T-cell (primary cell): Measurements from ENCODE around the gene GJA4. TPM values are rescaled to one million over a fixed set of nuclear protein-coding genes. Genes with fewer than 3 reads are reported as not detected.

Experiments
- ATAC-seq, 4 experiments: fragments of 200-7000 bp in 3 of 4; fragments of 150-1000 bp in 1 of 4; cut with Tn5 transposase; replicated peaks in 1 of 4; 1 replicate in 3 of 4; 2 replicates in 1 of 4; pipeline ENCODE4 v1.10.0; 2021; ENCODE audit warnings: moderate library complexity in 3 of 4, mild to moderate bottlenecking in 2 of 4, moderate number of reproducible peaks in 1 of 4
- CTCF ChIA-PET, 2 donors: fragments of 300-600 bp; sonication (Branson Sonifier 250); formaldehyde crosslinking; loops; one replicate each; lab custom pipeline; 2022; ENCODE audit warnings: antibody characterized with exemption in 2 of 2; lab: Charles Lee
- POLR2A ChIA-PET, 2 donors: fragments of 300-600 bp; sonication (Branson Sonifier 250); formaldehyde crosslinking; loops; one replicate each; lab custom pipeline; 2022; ENCODE audit warnings: antibody characterized with exemption in 2 of 2; lab: Charles Lee
- DNase-seq, 35 experiments: peaks; one replicate each; pipeline versions ENCODE4 v3.0.0 to v3.0.0-alpha.2; 2013 to 2023
- H3K27ac ChIP-seq: one replicate; pipeline ENCODE4 v1.5.1; 2013; ENCODE audit warnings: low read length
- H3K27me3 ChIP-seq, 2 experiments: replicated peaks in 1 of 2; 1 replicate in 1 of 2; 2 replicates in 1 of 2; pipeline versions ENCODE4 v1.6.1 to v1.7.0; 2013; ENCODE audit warnings: low read length in 1 of 2, mixed read lengths in 1 of 2; ENCODE audit not compliant: control insufficient read depth in 2 of 2, insufficient read depth in 2 of 2; ENCODE audit errors: extremely low read depth in 1 of 2
- H3K36me3 ChIP-seq, 2 donors: 1 replicate in 1 of 2; 2 replicates in 1 of 2; pipeline versions ENCODE4 v1.6.1 to v1.7.0; 2013; ENCODE audit warnings: low read length in 1 of 2; ENCODE audit not compliant: control insufficient read depth in 2 of 2, insufficient read depth in 1 of 2; ENCODE audit errors: extremely low read depth in 1 of 2
- H3K4me1 ChIP-seq, 2 experiments: 1 replicate in 1 of 2; 2 replicates in 1 of 2; pipeline versions ENCODE4 v1.6.1 to v1.7.0; 2013; ENCODE audit warnings: low read length in 2 of 2, mixed read lengths in 1 of 2; ENCODE audit not compliant: insufficient read depth in 2 of 2, control insufficient read depth in 1 of 2; ENCODE audit errors: extremely low read depth in 1 of 2
- H3K4me3 ChIP-seq, 2 donors: 1 replicate in 1 of 2; 2 replicates in 1 of 2; pipeline versions ENCODE4 v1.5.1 to v1.7.0; 2013; ENCODE audit warnings: mild to moderate bottlenecking in 2 of 2, low read length in 1 of 2, moderate library complexity in 1 of 2; ENCODE audit not compliant: control insufficient read depth in 1 of 2; ENCODE audit errors: extremely low read depth in 1 of 2
- H3K9me3 ChIP-seq: 2 replicates; pipeline ENCODE4 v1.7.0; 2013
- H3K27ac Mint-ChIP-seq, 2 donors: one replicate each; pipeline ENCODE4 v1.8.0; 2020 to 2021; ENCODE audit warnings: mild to moderate bottlenecking in 2 of 2, mixed read lengths in 2 of 2
- H3K27me3 Mint-ChIP-seq, 2 donors: one replicate each; pipeline ENCODE4 v1.8.0; 2021 to 2022; ENCODE audit warnings: mixed read lengths in 2 of 2
- H3K36me3 Mint-ChIP-seq: one replicate; pipeline ENCODE4 v1.8.0; 2021; ENCODE audit warnings: mixed read lengths
- H3K4me1 Mint-ChIP-seq, 3 donors: one replicate each; pipeline ENCODE4 v1.8.0; 2020 to 2022; ENCODE audit warnings: mixed read lengths in 3 of 3, mild to moderate bottlenecking in 1 of 3
- H3K4me3 Mint-ChIP-seq, 3 donors: one replicate each; pipeline ENCODE4 v1.8.0; 2020 to 2022; ENCODE audit warnings: mild to moderate bottlenecking in 3 of 3, mixed read lengths in 3 of 3, moderate library complexity in 3 of 3
- H3K9me3 Mint-ChIP-seq, 3 donors: one replicate each; pipeline ENCODE4 v1.8.0; 2020 to 2022; ENCODE audit warnings: mixed read lengths in 3 of 3
- WGBS: methylation state at CpG from one replicate; pipeline ENCODE4 v1.1.5; 2013; ENCODE audit warnings: missing lambda C conversion rate; ENCODE audit not compliant: insufficient coverage; 5-methylcytosine and 5-hydroxymethylcytosine counted together
- total RNA-seq, 35 experiments: library from RNA in 6 of 35; stranded (reverse) in 6 of 35; fragments of 120-200 nt in 1 of 35; gene quantifications; one replicate each; pipeline versions ENCODE4 v1.2.1 to v1.2.4 and lab custom pipeline; 2013 to 2026

GJA4 gene
- total RNA-seq: not detected
- 0.15 TPM for total RNA-seq (2013)
- total RNA-seq (lab: John Stamatoyannopoulos, UW): 0 to 1.6 (median 0.05) reads per million in 29 experiments

DNA sequence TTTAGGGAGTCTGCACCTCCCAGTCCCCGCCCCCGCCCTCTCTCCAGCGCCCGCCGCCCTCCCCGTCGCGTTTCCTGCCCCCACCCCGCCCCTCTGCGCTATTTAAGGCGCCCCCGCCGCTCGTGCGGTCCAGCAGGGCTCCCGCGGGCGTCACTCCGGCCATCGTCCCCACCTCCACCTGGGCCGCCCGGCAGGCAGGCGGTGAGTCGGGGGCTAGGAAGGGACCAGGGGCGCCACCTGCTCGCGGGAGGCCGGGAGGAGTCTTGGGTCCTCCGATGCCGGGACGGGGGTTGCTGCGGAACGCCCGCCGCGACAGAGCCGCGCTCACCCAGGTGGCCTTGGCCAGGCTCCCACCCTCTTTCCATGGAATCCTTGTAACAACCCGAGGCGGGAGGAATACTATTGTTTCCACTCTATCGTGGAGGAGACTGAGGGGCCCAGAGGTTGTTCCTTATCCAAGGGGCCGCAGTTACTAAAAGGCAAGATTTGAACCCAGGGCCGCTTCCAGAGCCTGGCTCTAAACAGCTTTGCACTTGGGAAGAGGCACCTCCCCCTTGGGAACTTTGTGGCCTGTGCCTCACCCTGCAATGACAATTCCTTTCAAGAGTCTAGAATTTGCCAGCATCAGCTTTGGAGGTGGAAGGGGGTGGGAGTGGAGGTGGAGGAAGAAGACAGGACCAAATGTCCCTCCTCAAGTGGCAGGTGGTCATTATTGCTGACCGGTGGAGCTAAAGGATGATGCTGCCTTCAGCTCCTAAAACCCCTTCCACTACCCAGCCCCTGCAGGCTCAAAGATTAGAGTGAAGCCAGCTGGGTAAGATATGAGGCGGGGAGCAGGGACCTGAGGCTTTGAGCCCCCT lies at the start of gene GJA4:
GJA4 (plus strand) TSS at position 132 of the 860 bp plus-strand sequence. CDS start 1,215 bp downstream, outside the sequence.
- peaks cover 5 to 7% (median 6%) of the 10 kb centered on the region in 3 donors for H3K4me1 Mint-ChIP-seq
- no peak for DNase-seq
- ATAC-seq: peak; percentile 32 to 54 (median 46)
- Histone ChIP-seq H3K4me3 (no peak within 1 kb of the TSS), H3K36me3 (no peaks in the 10 kb centered on the region), H3K27me3 (peaks cover 0 to 52% of the 10 kb centered on the region in 2 experiments), H3K9me3 (no peaks in the 10 kb centered on the region), H3K27ac (no peak within 1 kb of the TSS), H3K4me1 (peaks cover 0 to 9% of the 10 kb centered on the region in 2 experiments)
- ChIA-PET POLR2A (no interaction called here), CTCF (no interaction called here)
- no peaks in the 10 kb centered on the region for H3K9me3 Mint-ChIP-seq
- H3K27me3 Mint-ChIP-seq: peaks cover 21 to 22% of the 10 kb centered on the region in 2 donors
- peak within 1 kb of the TSS; percentile 31 to 61 (median 57) for H3K4me3 Mint-ChIP-seq
- 11% methylated on average over 30 of the region's 45 CpGs for WGBS
- no peak within 1 kb of the TSS for H3K27ac Mint-ChIP-seq
- H3K36me3 Mint-ChIP-seq: no peaks in the 10 kb centered on the region

GRCh38 chr1:34743775-34744174 lies 49.0 kb upstream of the GJA4 start:
- Histone ChIP-seq H3K4me3 (no peak overlapping the region), H3K27me3 (peaks cover 0 to 40% of the 10 kb centered on the region in 2 experiments), H3K36me3 (no peaks in the 10 kb centered on the region), H3K9me3 (no peaks in the 10 kb centered on the region), H3K27ac (no peak overlapping the region), H3K4me1 (peaks cover 0 to 6% of the 10 kb centered on the region in 2 experiments)
- Mint-ChIP-seq H3K27ac (no peak overlapping the region), H3K36me3 (no peaks in the 10 kb centered on the region), H3K27me3 (peaks cover 9 to 14% of the 10 kb centered on the region in 2 donors), H3K4me3 (no peak overlapping the region), H3K4me1 (peaks cover 3 to 8% (median 3%) of the 10 kb centered on the region in 3 donors), H3K9me3 (no peaks in the 10 kb centered on the region)
- DNase-seq (no peak), ATAC-seq (no peak)
- ChIA-PET CTCF (interaction anchor here (1.0 to 2.3 kb wide), 2 partner anchors 1111 kb away, joined by 3 to 10 read pairs; no protein-coding TSS in a partner anchor), POLR2A (no interaction called here)
- 74% methylated on average over 4 of the region's 6 CpGs for WGBS

DNA sequence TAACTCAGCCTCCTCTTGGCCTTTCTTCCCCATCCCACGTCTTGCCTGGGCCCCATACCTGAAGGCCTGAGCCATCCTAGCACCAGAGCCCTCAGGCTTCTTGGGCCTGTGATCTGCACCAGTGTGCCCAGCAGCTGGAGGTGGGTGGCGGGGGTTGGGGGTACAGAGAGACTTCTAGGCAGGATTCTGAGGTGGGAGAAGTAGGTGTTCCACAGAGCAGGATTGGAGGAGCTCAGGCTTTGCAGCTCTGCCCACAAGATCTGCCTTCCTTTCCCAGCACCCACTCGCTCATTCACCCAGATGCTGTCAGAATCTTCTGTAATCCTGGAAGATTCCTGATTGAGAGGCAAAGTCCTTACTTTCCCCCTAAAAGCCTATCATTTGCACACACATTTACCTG lies 47.9 kb upstream of the GJA4 start:
- Histone ChIP-seq H3K4me3 (no peak overlapping the region), H3K36me3 (no peaks in the 10 kb centered on the region), H3K9me3 (no peaks in the 10 kb centered on the region), H3K4me1 (peaks cover 0 to 6% of the 10 kb centered on the region in 2 experiments), H3K27me3 (peaks cover 0 to 40% of the 10 kb centered on the region in 2 experiments), H3K27ac (no peak overlapping the region)
- Mint-ChIP-seq H3K9me3 (no peaks in the 10 kb centered on the region), H3K27me3 (peaks cover 10 to 18% of the 10 kb centered on the region in 2 donors), H3K36me3 (no peaks in the 10 kb centered on the region), H3K4me3 (no peak overlapping the region), H3K4me1 (peaks cover 3 to 8% (median 3%) of the 10 kb centered on the region in 3 donors), H3K27ac (no peak overlapping the region)
- no peak for DNase-seq
- 80% methylated on average over 1 of the region's 3 CpGs for WGBS
- ChIA-PET POLR2A (no interaction called here), CTCF (no interaction called here)
- no peak for ATAC-seq

DNA sequence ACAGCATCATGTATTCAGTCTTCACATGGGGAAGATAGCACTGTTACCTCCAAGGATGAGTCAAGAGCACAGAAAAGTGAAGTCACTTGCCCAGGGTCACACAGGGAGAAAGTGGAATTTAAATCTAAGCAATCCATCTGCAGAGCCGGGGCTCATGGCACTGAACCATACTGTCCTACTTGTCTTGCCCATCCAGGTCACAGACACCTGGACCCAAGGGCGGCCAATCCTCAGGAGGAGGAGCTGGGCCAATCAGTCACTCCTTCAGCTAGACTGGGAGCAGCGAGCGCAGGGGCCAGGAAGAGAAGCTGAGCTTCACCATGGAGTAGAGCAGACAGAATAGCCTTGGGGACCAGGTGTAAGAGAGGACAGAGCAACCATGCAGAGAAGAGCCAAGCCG lies 47.1 kb upstream of the GJA4 start:
- DNase-seq (no peak), ATAC-seq (no peak)
- Histone ChIP-seq H3K36me3 (no peaks in the 10 kb centered on the region), H3K27me3 (peaks cover 0 to 37% of the 10 kb centered on the region in 2 experiments), H3K4me3 (no peak overlapping the region), H3K4me1 (peaks cover 0 to 6% of the 10 kb centered on the region in 2 experiments), H3K9me3 (no peaks in the 10 kb centered on the region), H3K27ac (no peak overlapping the region)
- no peak overlapping the region for H3K27ac Mint-ChIP-seq
- WGBS: 80% methylated on average over 2 of the region's 5 CpGs
- no peaks in the 10 kb centered on the region for H3K36me3 Mint-ChIP-seq
- ChIA-PET POLR2A (no interaction called here), CTCF (no interaction called here)
- no peaks in the 10 kb centered on the region for H3K9me3 Mint-ChIP-seq
- H3K27me3 Mint-ChIP-seq: peaks cover 6 to 20% of the 10 kb centered on the region in 2 donors
- H3K4me1 Mint-ChIP-seq: peaks cover 3 to 8% (median 3%) of the 10 kb centered on the region in 3 donors
- H3K4me3 Mint-ChIP-seq: no peak overlapping the region

DNA sequence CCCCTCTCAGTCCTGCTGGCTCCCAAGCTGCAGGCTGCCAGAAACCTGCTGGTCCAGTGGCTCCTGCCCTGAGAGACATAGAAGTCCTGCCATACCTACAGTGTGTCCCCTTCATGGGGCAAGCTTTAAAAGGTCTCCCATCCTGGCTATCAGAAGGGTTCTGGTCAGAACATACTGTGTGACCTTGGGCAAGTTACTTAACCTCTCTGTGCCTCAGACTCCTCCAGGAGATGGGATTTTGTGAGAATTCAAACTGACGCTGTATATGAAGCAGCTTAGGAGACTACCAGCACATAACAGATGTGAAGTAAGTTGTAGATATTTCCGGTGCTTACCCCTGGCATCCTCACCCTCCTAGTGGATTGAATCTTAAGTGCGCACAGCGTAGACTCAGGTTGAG lies 46.7 kb upstream of the GJA4 start:
- H3K36me3 ChIP-seq: no peaks in the 10 kb centered on the region
- CTCF ChIA-PET: no interaction called here
- WGBS: 100% methylated on average over 2 of the region's 4 CpGs
- H3K9me3 Mint-ChIP-seq: no peaks in the 10 kb centered on the region
- peaks cover 3 to 8% (median 3%) of the 10 kb centered on the region in 3 donors for H3K4me1 Mint-ChIP-seq
- H3K36me3 Mint-ChIP-seq: no peaks in the 10 kb centered on the region
- H3K27ac Mint-ChIP-seq: no peak overlapping the region
- POLR2A ChIA-PET: no interaction called here
- H3K4me3 Mint-ChIP-seq: no peak overlapping the region
- peaks cover 0 to 6% of the 10 kb centered on the region in 2 experiments for H3K4me1 ChIP-seq
- H3K27me3 Mint-ChIP-seq: peaks cover 6 to 20% of the 10 kb centered on the region in 2 donors
- peaks cover 0 to 37% of the 10 kb centered on the region in 2 experiments for H3K27me3 ChIP-seq
- ATAC-seq (no peak), DNase-seq (no peak)
- H3K9me3 ChIP-seq: no peaks in the 10 kb centered on the region
- no peak overlapping the region for H3K4me3 ChIP-seq
- H3K27ac ChIP-seq: no peak overlapping the region

DNA sequence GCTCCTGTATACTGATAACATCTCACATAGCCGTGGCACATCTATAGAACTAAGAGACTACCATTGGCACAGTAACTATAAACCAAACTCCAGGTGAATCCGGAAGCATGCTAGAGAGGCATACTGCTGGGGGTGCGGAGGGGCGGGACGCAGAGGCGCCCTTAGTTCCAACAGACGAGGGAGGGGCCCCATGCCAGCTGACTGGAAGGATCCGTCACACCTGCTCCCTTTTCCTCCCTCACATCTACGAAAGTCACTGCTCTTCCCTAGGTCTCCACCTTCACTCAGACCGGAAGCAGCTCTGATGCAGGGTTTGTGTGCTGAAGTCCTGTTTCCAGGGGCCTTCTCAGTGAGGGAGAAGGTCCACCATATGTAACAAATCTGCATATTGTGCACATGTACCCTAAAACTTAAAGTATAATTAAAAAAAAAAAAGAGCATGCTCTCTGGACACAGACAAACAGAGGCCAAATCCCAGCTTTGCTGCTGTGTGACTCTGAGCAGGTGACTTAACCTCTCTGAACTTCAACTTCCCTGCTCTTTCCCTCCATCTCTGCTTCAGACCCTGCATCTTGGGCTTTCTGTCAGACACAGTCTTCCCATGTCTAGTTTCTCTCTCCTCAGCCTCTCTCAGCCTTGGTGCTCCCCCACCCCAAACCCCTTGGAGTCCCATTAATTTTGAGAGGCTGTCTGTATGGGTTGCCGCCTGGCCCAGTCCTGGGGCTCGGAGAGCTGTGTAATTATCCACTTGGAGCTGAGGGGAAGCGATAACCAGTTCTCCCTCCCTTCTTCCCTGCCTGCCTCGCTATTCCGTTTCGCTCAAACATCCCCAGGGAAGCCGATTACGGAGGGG lies 45.8 kb upstream of the GJA4 start:
- ChIA-PET POLR2A (no interaction called here), CTCF (no interaction called here)
- no peaks in the 10 kb centered on the region for H3K36me3 ChIP-seq
- no peak overlapping the region for H3K27ac ChIP-seq
- DNase-seq (no peak), ATAC-seq (no peak)
- Mint-ChIP-seq H3K36me3 (no peaks in the 10 kb centered on the region), H3K4me1 (peaks cover 3 to 8% (median 3%) of the 10 kb centered on the region in 3 donors), H3K9me3 (no peaks in the 10 kb centered on the region), H3K27me3 (peaks cover 6 to 20% of the 10 kb centered on the region in 2 donors), H3K4me3 (no peak overlapping the region), H3K27ac (no peak overlapping the region)
- WGBS: 58% methylated on average over 4 of the region's 18 CpGs
- no peak overlapping the region for H3K4me3 ChIP-seq
- H3K4me1 ChIP-seq: peaks cover 0 to 6% of the 10 kb centered on the region in 2 experiments
- peaks cover 0 to 30% of the 10 kb centered on the region in 2 experiments for H3K27me3 ChIP-seq
- no peaks in the 10 kb centered on the region for H3K9me3 ChIP-seq
